Stimulated activated CD8-positive, alpha-beta memory T cell treated with anti-CD3 and anti-CD28 coated beads, Interleukin-15, amount 100 ng/mL, for 1 hour (primary cell): ENCODE data around the gene PF4V1.

Source experiments
- DNase-seq: peaks from one replicate; pipeline ENCODE4 v3.0.0-alpha.2; 2020; ENCODE audit warnings: low read depth

Gene PF4V1

GRCh38 chr4:73853246-73853704, at the start of gene PF4V1:
Gene PF4V1 (plus strand): TSS chr4:73853296. CDS start chr4:73853363, 67 bp downstream.
- DNase-seq: no peak

GRCh38 chr4:73810191-73810590, 42.9 kb upstream of the PF4V1 start:
- DNase-seq: no peak

- no peak for DNase-seq
These were observed 41.3 kb upstream of the PF4V1 start for GRCh38 chr4:73811841-73812240.

GRCh38 chr4:73814679-73815078, 38.4 kb upstream of the PF4V1 start:
- no peak for DNase-seq

GRCh38 chr4:73815145-73815544, 38.0 kb upstream of the PF4V1 start:
- no peak for DNase-seq

- DNase-seq: no peak
These were observed 36.3 kb upstream of the PF4V1 start for GRCh38 chr4:73816814-73817213.

- no peak for DNase-seq
These were observed 35.8 kb upstream of the PF4V1 start for GRCh38 chr4:73817341-73817740.

GRCh38 chr4:73821325-73821724, 31.8 kb upstream of the PF4V1 start:
- no peak for DNase-seq

- DNase-seq: no peak
These were observed 30.7 kb upstream of the PF4V1 start for GRCh38 chr4:73822389-73822788.

GRCh38 chr4:73822812-73823504, 30.1 kb upstream of the PF4V1 start:
- DNase-seq: no peak

- no peak for DNase-seq
These were observed 29.3 kb upstream of the PF4V1 start for GRCh38 chr4:73823760-73824159.

GRCh38 chr4:73828956-73829355, 24.1 kb upstream of the PF4V1 start:
- DNase-seq: no peak

GRCh38 chr4:73831569-73831968, 21.5 kb upstream of the PF4V1 start:
- no peak for DNase-seq

- DNase-seq: no peak
These were observed 20.4 kb upstream of the PF4V1 start for GRCh38 chr4:73832651-73833237.

GRCh38 chr4:73836373-73837279, 16.5 kb upstream of the PF4V1 start, which contains the start of gene CXCL6:
Gene CXCL6 (plus strand): TSS chr4:73836678. CDS start chr4:73836751, 73 bp downstream.
- no peak for DNase-seq

GRCh38 chr4:73839071-73839470, 14.0 kb upstream of the PF4V1 start:
- DNase-seq: no peak

- DNase-seq: no peak
These were observed 13.4 kb upstream of the PF4V1 start for GRCh38 chr4:73839715-73840114.

GRCh38 chr4:73841243-73841925, 11.7 kb upstream of the PF4V1 start:
- DNase-seq: no peak

GRCh38 chr4:73842696-73843095, 10.4 kb upstream of the PF4V1 start:
- DNase-seq: no peak

- no peak for DNase-seq
These were observed 9.7 kb upstream of the PF4V1 start for GRCh38 chr4:73843369-73843768.

GRCh38 chr4:73844345-73844744, 8.8 kb upstream of the PF4V1 start:
- no peak for DNase-seq

- DNase-seq: no peak
These were observed 8.3 kb upstream of the PF4V1 start for GRCh38 chr4:73844806-73845205.
